ENCODE data around the gene PSMC3. TPM values are rescaled to one million over a fixed set of nuclear protein-coding genes. Genes with fewer than 3 reads are reported as not detected.

The PSMC3 gene
- total and polyA plus RNA-seq, 9 of the 15 experiments (the other 6 are each of a cell fraction or from before 2014, with no cell fraction given), result 44.3 to 324 (median 240) TPM

- TF ChIP-seq, protein P1, sequence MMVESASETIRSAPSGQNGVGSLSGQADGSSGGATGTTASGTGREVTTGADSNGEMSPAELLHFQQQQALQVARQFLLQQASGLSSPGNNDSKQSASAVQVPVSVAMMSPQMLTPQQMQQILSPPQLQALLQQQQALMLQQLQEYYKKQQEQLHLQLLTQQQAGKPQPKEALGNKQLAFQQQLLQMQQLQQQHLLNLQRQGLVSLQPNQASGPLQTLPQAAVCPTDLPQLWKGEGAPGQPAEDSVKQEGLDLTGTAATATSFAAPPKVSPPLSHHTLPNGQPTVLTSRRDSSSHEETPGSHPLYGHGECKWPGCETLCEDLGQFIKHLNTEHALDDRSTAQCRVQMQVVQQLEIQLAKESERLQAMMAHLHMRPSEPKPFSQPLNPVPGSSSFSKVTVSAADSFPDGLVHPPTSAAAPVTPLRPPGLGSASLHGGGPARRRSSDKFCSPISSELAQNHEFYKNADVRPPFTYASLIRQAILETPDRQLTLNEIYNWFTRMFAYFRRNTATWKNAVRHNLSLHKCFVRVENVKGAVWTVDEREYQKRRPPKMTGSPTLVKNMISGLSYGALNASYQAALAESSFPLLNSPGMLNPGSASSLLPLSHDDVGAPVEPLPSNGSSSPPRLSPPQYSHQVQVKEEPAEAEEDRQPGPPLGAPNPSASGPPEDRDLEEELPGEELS (CRISPR knock-in tag; IDR thresholded peaks at IDR 0.05; ENCODE audit: borderline replicate concordance), result no peak
- TF ChIP-seq ELK1 (CRISPR knock-in tag; IDR thresholded peaks at IDR 0.05) (no peak), ATF3 (IDR thresholded peaks at IDR 0.05) (no peak), ATF3 (CRISPR knock-in tag; conservative IDR thresholded peaks at IDR 0.05) (no peak), CBFA2T3 (IDR thresholded peaks at IDR 0.05) (peak; percentile 57), ZNF140 (CRISPR knock-in tag; IDR thresholded peaks at IDR 0.05) (no peak), EP300 (IDR thresholded peaks at IDR 0.05; ENCODE audit: low read length) (peak; percentile 5; the same call in 1 of the 2 replicates), SP2 (IDR thresholded peaks at IDR 0.05; ENCODE audit: extremely low read depth, low read depth, low read length, poor library complexity, severe bottlenecking) (no peak), ZNF696 (CRISPR knock-in tag; conservative IDR thresholded peaks at IDR 0.05) (no peak), ASH1L (IDR thresholded peaks at IDR 0.05; ENCODE audit: borderline replicate concordance, low read depth, partially characterized antibody) (no peak), BCOR (IDR thresholded peaks at IDR 0.05) (no peak), ZNF347 (CRISPR knock-in tag; IDR thresholded peaks at IDR 0.05; ENCODE audit: low read depth) (no peak), CAMTA2 (CRISPR knock-in tag; conservative IDR thresholded peaks at IDR 0.05) (no peak), ZBTB7A (IDR thresholded peaks at IDR 0.05; ENCODE audit: borderline replicate concordance, control insufficient read depth, low read depth, low read length) (no peak), TOE1 (IDR thresholded peaks at IDR 0.05; ENCODE audit: borderline replicate concordance) (no peak), TOE1 (CRISPR knock-in tag; IDR thresholded peaks at IDR 0.05; ENCODE audit: borderline replicate concordance, low read depth) (no peak), CREM (IDR thresholded peaks at IDR 0.05; ENCODE audit: low read depth) (no peak), ZFP1 (CRISPR knock-in tag; IDR thresholded peaks at IDR 0.05) (no peak), NCOA6 (IDR thresholded peaks at IDR 0.05) (no peak), CCAR2 (IDR thresholded peaks at IDR 0.05; ENCODE audit: low read depth, low read length) (no peak), TCF3 (CRISPR knock-in tag; IDR thresholded peaks at IDR 0.05) (peak; percentile 43; the same call in 1 of the 2 replicates)
- TF ChIP-seq, protein P2, sequence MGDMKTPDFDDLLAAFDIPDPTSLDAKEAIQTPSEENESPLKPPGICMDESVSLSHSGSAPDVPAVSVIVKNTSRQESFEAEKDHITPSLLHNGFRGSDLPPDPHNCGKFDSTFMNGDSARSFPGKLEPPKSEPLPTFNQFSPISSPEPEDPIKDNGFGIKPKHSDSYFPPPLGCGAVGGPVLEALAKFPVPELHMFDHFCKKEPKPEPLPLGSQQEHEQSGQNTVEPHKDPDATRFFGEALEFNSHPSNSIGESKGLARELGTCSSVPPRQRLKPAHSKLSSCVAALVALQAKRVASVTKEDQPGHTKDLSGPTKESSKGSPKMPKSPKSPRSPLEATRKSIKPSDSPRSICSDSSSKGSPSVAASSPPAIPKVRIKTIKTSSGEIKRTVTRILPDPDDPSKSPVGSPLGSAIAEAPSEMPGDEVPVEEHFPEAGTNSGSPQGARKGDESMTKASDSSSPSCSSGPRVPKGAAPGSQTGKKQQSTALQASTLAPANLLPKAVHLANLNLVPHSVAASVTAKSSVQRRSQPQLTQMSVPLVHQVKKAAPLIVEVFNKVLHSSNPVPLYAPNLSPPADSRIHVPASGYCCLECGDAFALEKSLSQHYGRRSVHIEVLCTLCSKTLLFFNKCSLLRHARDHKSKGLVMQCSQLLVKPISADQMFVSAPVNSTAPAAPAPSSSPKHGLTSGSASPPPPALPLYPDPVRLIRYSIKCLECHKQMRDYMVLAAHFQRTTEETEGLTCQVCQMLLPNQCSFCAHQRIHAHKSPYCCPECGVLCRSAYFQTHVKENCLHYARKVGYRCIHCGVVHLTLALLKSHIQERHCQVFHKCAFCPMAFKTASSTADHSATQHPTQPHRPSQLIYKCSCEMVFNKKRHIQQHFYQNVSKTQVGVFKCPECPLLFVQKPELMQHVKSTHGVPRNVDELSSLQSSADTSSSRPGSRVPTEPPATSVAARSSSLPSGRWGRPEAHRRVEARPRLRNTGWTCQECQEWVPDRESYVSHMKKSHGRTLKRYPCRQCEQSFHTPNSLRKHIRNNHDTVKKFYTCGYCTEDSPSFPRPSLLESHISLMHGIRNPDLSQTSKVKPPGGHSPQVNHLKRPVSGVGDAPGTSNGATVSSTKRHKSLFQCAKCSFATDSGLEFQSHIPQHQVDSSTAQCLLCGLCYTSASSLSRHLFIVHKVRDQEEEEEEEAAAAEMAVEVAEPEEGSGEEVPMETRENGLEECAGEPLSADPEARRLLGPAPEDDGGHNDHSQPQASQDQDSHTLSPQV (IDR thresholded peaks at IDR 0.05), result 0 out of 2 replicates have a peak, but pooled peaks have one; percentile 61
These were observed 22.7 kb downstream of the PSMC3 start (continued) for GRCh38 chr11:47403571-47403970.
